ENCODE results near the gene C1orf56.

C1orf56 gene, protein sequence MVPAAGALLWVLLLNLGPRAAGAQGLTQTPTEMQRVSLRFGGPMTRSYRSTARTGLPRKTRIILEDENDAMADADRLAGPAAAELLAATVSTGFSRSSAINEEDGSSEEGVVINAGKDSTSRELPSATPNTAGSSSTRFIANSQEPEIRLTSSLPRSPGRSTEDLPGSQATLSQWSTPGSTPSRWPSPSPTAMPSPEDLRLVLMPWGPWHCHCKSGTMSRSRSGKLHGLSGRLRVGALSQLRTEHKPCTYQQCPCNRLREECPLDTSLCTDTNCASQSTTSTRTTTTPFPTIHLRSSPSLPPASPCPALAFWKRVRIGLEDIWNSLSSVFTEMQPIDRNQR

DNA sequence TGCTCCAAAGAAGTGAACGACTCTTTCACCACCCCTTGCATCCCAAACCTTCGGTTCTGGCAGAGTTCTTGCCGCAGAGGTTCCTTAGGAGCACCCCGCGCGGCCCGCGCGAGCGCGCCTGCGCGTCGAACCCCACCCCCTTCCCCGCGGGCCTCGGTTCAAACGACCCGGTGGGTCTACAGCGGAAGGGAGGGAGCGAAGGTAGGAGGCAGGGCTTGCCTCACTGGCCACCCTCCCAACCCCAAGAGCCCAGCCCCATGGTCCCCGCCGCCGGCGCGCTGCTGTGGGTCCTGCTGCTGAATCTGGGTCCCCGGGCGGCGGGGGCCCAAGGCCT lies at the start of gene C1orf56:
Gene C1orf56 (plus strand): TSS at position 161 of the 334 bp plus-strand sequence. CDS start 97 bp downstream, at position 258.
- peak in 51 of 56 donors; percentile 27 to 84 (median 64) for DNase-seq

- DNase-seq, result no peak
Observed at GRCh38 chr1:150997949-150998348, 49.6 kb upstream of the C1orf56 start.

DNA sequence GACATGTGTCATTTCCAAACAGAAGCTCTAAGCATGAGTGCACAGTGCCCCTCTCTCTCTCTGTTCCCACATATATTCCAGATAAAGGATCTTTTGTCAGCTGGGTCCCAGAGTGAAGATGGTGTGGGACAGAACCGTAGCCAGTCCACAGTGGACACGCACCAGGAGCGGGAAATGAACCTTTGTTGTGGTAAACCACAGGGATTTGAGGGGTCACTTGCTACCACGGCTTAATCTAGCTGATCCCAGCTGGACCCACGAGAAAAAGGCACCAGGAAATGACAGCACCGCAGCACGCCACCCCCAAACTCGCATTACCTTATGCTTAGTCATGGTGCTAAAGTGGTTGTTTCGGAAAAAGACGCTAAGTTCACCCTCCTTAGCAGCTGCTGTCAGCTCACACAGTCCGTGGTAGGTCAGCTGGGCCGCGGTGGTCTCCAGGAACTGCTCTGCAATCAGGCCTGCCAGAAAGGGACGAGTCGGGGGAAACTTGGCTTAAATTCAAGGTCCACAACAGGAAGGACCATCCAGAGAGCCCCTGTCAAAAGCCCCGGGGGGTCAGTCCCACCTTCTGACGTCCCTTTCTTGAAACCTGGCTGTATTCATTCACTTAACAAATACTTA lies 48.4 kb upstream of the C1orf56 start:
- DNase-seq, result peak in 25 of 56 donors; percentile 5 to 39 (median 17)

- DNase-seq, result no peak
Observed at GRCh38 chr1:150999926-151000325, 47.6 kb upstream of the C1orf56 start.

DNA sequence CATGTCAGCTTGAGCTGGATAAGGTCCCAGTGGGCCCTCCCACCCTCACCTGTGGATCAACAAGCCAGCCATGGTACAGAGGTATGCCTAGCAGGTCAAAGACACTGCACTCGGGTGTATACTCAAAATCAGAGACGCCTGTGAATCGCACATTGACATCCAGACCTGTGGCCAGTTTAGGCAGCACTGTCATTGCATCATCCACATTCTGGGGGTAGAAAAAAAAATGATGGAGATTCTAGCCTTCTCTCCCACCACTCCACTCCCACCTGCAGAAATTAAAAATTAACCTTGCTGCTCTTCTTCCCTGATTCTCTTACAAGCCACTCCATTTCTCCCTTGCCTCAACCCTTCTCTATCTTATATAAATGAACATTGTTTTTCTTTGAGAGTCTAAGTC lies 47.1 kb upstream of the C1orf56 start:
- no peak for DNase-seq

GRCh38 chr1:151001602-151002001 lies 45.9 kb upstream of the C1orf56 start:
- peak in 1 of 56 donors; percentile 5 for DNase-seq

GRCh38 chr1:151002051-151002450 lies 45.5 kb upstream of the C1orf56 start:
- no peak for DNase-seq

DNA sequence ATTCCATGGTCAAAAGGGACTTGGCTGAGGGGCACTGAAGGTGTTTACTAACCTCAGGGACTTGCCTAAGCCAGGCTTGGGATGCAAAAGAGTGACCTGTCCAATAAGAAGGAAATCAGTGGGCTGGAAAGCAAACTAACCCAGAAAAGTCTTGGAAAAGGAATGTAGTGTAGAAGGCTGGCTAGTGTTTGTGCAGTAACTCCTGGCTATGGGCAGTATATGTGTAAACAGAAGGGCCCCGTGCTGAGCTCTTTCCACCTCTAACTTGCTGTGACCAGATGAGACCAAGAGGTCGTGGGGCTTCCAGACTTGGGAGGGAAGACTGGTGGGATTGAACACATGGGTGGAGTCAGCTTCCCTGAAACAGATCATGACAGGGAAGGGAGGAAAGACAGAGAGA lies 44.9 kb upstream of the C1orf56 start:
- DNase-seq, result no peak

- DNase-seq, result no peak
Observed at GRCh38 chr1:151003180-151003579, 44.4 kb upstream of the C1orf56 start.

GRCh38 chr1:151005729-151006319 lies 41.7 kb upstream of the C1orf56 start:
- DNase-seq, result peak in 2 of 56 donors; percentile 38 to 63

DNA sequence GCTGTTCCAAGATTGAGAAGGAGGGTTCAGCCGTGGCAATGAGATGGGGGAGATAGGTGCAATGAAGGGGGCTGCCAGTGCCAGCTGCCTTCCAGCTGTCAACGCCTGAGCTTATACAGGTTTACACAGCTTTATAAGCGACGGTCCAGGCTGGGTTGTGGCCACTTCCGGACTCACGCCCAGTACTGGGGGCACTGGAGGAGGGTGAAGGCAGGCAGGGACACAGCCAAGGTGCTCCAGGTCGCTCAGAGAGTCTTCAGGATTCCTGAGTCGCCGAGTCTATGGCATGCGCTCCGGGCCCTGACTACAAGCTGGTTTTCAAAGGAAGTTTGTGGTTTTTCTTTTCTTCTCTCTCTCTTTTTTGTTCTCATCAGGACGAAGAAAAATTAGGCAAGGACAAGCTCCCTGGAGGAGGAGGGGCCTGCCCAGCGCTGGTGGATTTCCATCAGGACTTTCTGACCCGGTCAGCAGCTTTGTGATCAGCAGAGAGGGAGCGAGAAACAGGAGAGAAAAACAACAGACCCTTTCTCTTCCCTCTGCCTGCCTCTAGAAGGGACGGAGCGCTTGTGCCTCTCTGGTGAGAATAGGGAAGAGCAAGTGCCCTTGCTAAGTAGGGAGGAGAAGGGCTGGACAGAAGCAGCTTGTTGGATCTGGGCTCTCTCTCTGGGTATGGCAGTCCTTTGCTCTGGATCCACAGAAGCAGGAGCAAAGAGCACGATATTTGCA lies 41.1 kb upstream of the C1orf56 start, which contains the start of gene MINDY1:
Gene MINDY1 (minus strand): TSS at position 576 of the 726 bp plus-strand sequence. CDS start 4,285 bp downstream, outside the sequence.
- peak in 55 of 56 donors; percentile 11 to 88 (median 72) for DNase-seq

- peak in 1 of 56 donors; percentile 25 for DNase-seq
Observed at GRCh38 chr1:151007853-151008243, 39.7 kb upstream of the C1orf56 start.

- DNase-seq, result peak; percentile 57 to 97 (median 90)
Observed at GRCh38 chr1:151008244-151009205, 39.0 kb upstream of the C1orf56 start, which contains the start of gene PRUNE1. TSS of gene PRUNE1 (plus strand) at chr1:151008449. CDS start at chr1:151008633, 184 bp downstream.

DNA sequence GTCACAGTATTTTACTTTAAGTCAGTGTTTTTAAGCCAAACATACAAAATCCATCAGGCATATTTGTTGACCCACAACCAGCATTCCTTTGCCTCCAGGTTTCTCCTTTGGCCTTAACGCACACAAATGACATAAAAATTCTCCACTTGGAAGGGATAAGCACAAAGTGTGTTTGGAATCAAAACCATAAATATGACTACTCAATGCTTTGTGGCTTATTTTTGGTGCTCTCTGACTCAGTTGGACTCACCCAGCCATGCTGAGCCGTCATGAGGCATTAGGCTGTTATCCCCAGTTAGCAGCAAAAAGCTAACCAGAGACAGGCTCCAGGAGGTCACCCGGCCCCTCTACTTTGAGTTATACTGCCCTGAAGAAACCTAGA lies 38.4 kb upstream of the C1orf56 start:
- DNase-seq, result no peak

- no peak for DNase-seq
Observed at GRCh38 chr1:151009674-151010345, 37.7 kb upstream of the C1orf56 start.

DNA sequence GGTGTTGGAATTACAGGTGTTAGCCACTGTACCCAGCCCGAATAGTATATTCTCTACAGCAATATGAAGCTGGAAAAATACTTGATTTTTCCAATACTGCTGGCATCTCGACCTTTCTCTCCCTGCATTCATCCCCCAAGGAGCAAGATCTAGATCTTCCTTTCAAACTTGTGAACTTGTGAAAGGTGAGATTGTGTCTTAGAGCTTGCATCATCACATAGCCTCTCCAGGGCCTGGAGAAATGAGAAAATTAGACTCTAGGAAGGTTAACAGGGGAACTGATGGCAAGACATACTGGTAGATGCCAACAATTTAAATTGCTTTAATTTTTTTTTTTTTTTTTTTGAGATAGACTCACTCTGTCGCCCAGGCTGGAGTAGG lies 37.2 kb upstream of the C1orf56 start:
- no peak for DNase-seq

DNA sequence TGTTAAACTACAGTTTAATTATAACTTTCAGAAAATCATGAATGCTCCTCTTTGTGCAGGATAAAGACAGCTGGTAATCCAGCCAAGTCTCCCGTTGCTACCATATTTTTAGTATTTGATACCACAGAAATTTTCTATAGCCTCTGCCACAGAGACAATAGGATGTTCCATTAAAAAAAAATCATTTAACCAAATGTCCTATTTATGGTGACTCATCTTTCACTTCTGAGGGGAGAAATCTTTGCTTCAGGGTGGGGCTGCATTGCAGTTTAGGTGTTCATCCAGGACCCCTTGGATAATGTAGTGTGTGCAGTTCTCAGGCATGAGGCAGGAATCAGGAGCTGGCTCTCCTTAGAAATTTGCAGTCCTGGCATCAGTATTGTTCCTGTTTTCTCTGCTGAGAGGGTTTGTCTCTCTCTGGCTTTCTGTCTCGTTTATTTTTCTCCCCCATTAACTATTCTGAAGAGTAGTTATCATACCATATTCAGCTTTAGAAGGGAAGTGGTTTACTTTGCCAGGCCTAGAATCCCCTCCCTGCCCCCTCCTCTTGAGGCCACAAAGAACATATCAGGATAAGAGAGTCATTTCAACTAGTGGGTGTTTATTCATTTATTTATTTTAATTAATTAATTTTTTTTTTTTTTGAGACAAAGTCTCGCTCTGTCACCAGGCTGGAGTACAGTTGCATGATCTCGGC lies 36.2 kb upstream of the C1orf56 start:
- DNase-seq, result no peak

- DNase-seq, result no peak
Observed at GRCh38 chr1:151012684-151013471, 34.7 kb upstream of the C1orf56 start.

Data from nucleus accumbens (tissue), 56 donors.